Left ventricle myocardium inferior (tissue), 1 donor: ENCODE results near the gene CDH4. TPM values are rescaled to one million over a fixed set of nuclear protein-coding genes. Genes with fewer than 3 reads are reported as not detected.

ENCODE experiments used
- DNase-seq: peaks from one replicate; pipeline ENCODE4 v3.0.0-alpha.2; 2020
- H3K27ac ChIP-seq: fragments of 200-600 bp; replicated peaks from 2 replicates; pipeline ENCODE4 v1.8.0; 2021
- H3K27me3 ChIP-seq: fragments of 200-600 bp; 2 replicates; pipeline ENCODE4 v1.8.0; 2021; ENCODE audit warnings: low read depth
- H3K36me3 ChIP-seq: fragments of 200-600 bp; 2 replicates; pipeline ENCODE4 v1.8.0; 2021
- H3K4me1 ChIP-seq: fragments of 200-600 bp; 2 replicates; pipeline ENCODE4 v1.8.0; 2021
- H3K4me3 ChIP-seq: fragments of 200-600 bp; 2 replicates; pipeline ENCODE4 v1.8.0; 2021; ENCODE audit warnings: mild to moderate bottlenecking, moderate library complexity
- H3K9me3 ChIP-seq: fragments of 200-600 bp; replicated peaks from 2 replicates; pipeline ENCODE4 v1.8.0; 2021
- CTCF ChIP-seq: fragments of 200-600 bp; IDR thresholded peaks from 2 replicates; pipeline ENCODE4 v1.8.0; 2021; ENCODE audit warnings: antibody characterized with exemption, mild to moderate bottlenecking, borderline replicate concordance
- intact Hi-C: fragments of 100-400 bp; cut with micrococcal nuclease; formaldehyde crosslinking; loops from one replicate; pipeline ENCODE4 v1.11.0; 2022
- total RNA-seq: library from RNA; stranded (reverse); fragmentation: NEBNext Ultra II Directional; extraction: Animal tissue kit (Norgen Biotek cat#: 25700); gene quantifications from one replicate; pipeline ENCODE4 v1.2.1, GENCODE V29; 2021
- donor health status: DM: no; HTN: yes; CAD: no; lungs with severe emphysema.

The CDH4 gene
- total RNA-seq, 1 donor from 2014 or later = 0.05 TPM

DNA sequence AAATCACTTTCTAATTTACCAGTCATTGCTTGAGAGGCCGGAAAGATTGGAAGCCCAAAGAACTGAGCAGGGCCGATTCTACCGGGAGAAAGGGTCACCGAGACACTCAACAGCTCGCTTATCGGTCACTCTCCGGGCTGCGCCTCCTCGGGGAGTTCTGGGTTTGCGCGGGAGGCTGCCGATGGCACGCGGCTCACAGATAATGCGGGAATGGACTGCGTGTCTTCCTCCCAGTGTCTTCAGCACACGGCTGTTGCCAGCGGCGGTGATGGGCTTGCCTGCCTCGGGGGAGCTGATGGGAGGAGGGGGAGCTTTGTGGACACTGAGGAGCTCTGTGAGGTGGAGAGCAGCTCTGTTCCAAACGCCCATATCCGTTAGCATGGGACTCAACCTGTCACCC is 314.6 kb downstream of the CDH4 start:
- H3K4me1 ChIP-seq = no peaks in the 10 kb centered on the region
- no peaks in the 10 kb centered on the region for H3K9me3 ChIP-seq
- no peak for DNase-seq
- no peak overlapping the region for H3K27ac ChIP-seq
- H3K36me3 ChIP-seq = no peaks in the 10 kb centered on the region
- intact Hi-C loops = no loop called here
- H3K4me3 ChIP-seq = no peak overlapping the region
- peaks cover 54% of the 10 kb centered on the region for H3K27me3 ChIP-seq
- no peak for TF ChIP-seq CTCF

GRCh38 chr20:61567204-61567603 is 315.1 kb downstream of the CDH4 start:
- H3K36me3 ChIP-seq = no peaks in the 10 kb centered on the region
- no peaks in the 10 kb centered on the region for H3K9me3 ChIP-seq
- TF ChIP-seq CTCF = no peak
- no peak overlapping the region for H3K27ac ChIP-seq
- no peaks in the 10 kb centered on the region for H3K4me1 ChIP-seq
- peaks cover 59% of the 10 kb centered on the region for H3K27me3 ChIP-seq
- H3K4me3 ChIP-seq = no peak overlapping the region
- no peak for DNase-seq
- intact Hi-C loops = no loop called here

- Histone ChIP-seq H3K27ac (no peak overlapping the region), H3K4me3 (no peak overlapping the region), H3K27me3 (peaks cover 58% of the 10 kb centered on the region), H3K4me1 (no peaks in the 10 kb centered on the region), H3K9me3 (no peaks in the 10 kb centered on the region), H3K36me3 (no peaks in the 10 kb centered on the region)
- intact Hi-C loops = no loop called here
- DNase-seq = no peak
- TF ChIP-seq CTCF = no peak
Measured at GRCh38 chr20:61569825-61570224, 317.8 kb downstream of the CDH4 start.

DNA sequence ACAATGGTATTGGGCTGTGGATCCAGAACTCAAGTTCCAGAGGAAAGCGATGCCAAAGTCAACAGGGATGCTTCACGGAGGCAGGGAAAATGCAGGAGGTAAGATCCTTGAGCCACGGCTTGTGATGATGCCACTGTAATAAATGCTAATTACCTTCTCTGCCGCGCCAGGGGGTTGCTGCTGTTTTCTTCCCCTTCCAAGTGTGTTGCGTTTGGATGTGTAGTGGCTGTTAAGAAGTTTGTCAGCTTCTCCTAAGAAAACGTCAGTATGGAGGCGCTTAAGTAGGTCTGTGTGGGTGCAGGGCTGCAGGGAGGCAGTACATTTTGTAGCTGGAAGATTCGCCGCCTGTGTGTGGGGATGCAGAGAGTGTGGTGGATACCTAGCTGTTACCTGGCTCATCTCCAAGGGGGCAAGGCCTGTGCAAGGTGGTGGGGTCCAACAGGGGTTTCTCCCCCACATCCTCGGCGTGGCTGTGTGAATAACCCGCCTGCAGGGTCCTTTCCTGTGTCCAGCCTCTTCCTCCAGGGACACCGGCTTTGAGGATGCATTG is 318.7 kb downstream of the CDH4 start:
- Histone ChIP-seq H3K4me1 (no peaks in the 10 kb centered on the region), H3K9me3 (no peaks in the 10 kb centered on the region), H3K4me3 (no peak overlapping the region), H3K27ac (no peak overlapping the region), H3K36me3 (no peaks in the 10 kb centered on the region), H3K27me3 (peaks cover 58% of the 10 kb centered on the region)
- no peak for TF ChIP-seq CTCF
- no peak for DNase-seq
- intact Hi-C loops = no loop called here

GRCh38 chr20:61571221-61571620 is 319.2 kb downstream of the CDH4 start:
- Histone ChIP-seq H3K27me3 (peaks cover 54% of the 10 kb centered on the region), H3K36me3 (no peaks in the 10 kb centered on the region), H3K27ac (no peak overlapping the region), H3K4me3 (no peak overlapping the region), H3K9me3 (no peaks in the 10 kb centered on the region), H3K4me1 (no peaks in the 10 kb centered on the region)
- intact Hi-C loops = no loop called here
- no peak for TF ChIP-seq CTCF
- DNase-seq = no peak
